Measurements from ENCODE around the gene POLR2L.

- TF ChIP-seq CEBPB (IDR thresholded peaks at IDR 0.05; ENCODE audit: low read depth) = no peak
- TF ChIP-seq REST (IDR thresholded peaks at IDR 0.05; ENCODE audit: low read depth) = no peak
- no peak for TF ChIP-seq YY1 (IDR thresholded peaks at IDR 0.05; ENCODE audit: extremely low read depth, insufficient replicate concordance, low read depth, low read length)
- no peak for TF ChIP-seq CTCF (IDR thresholded peaks at IDR 0.05 in 2 of 3, conservative IDR thresholded peaks at IDR 0.05 in 1 of 3; ENCODE audit: borderline replicate concordance in 1 of 3, insufficient read depth in 1 of 3, low read depth in 2 of 3, low read length in 2 of 3)
- TF ChIP-seq EGR1 (IDR thresholded peaks at IDR 0.05; ENCODE audit: low read depth) = no peak
- TF ChIP-seq POLR2AphosphoS5 (IDR thresholded peaks at IDR 0.05; ENCODE audit: low read depth, low read length) = no peak
- TF ChIP-seq ZNF274 (IDR thresholded peaks at IDR 0.05; ENCODE audit: low read depth, low read length) = no peak
- TF ChIP-seq EZH2 (IDR thresholded peaks at IDR 0.05) = no peak
- no peak for TF ChIP-seq TCF7L2 (IDR thresholded peaks at IDR 0.05; ENCODE audit: borderline replicate concordance, extremely low read depth, insufficient read depth, insufficient read length)
Measured at GRCh38 chr11:876545-876944, 34.2 kb upstream of the POLR2L start.
